GM18517 (cell line): Measurements from ENCODE around the gene HELZ.

Experiments used
- ATAC-seq: cut with Tn5 transposase; IDR thresholded peaks from one replicate; pipeline ENCODE4 v1.9.1; 2021; ENCODE audit warnings: mild to moderate bottlenecking, moderate library complexity; ENCODE audit not compliant: unreplicated experiment

The HELZ gene

DNA sequence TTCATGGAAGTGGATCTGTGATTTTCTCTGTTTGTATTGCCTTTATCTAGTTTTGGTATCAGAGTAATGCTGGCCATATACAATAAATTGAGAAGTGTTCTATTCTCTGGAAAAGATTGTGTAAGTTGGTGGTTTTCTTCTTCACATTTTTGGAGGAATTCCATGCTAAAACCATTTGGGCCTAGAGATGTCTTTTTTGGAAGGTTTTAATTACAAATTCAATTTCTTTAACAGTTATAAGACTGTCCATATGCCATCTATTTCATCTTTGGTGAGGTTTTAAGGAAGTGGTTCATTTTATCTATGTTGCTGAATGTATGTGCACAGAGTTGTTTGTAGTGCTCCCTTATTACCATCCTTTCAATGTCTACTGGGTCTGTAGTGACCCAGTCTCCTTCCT is 154.7 kb downstream of the HELZ start:
- ATAC-seq, result no peak

DNA sequence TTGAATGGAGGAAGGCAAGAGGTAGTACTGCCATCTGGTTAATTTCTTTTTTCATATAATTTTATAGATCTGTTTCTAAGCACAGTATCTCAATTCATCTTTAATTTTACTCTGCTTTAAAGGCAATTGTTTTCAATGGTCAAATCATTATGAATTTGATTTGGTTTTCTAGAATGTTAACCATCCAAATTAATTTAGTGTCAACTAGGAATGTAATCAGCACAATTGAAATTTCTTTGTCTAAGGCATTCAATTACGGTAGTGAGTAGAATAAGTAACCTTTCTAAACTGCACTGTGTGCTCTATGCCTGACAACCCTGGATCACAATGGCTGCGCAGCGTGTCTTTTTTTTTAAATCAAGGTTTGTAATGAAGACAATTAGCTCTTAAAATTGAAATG is 156.4 kb downstream of the HELZ start:
- no peak for ATAC-seq

DNA sequence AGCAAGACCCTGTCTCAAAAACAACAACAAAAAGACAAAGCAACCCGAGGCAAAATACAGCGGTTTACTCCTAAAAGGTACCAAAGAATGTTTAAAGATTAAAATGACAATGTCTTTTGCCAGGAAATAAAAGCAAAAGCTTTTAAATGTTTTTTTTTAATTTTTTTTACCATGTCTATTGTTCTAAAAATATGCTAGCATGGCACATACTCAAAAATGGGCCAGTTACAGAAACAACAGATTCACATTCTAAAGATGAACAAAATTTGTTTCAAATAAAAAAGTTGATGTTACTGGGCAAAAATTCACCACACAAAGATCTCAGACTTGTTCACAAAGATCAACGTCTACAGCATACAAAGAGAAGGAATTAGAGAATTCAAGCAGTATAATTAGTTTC is 159.6 kb downstream of the HELZ start:
- no peak for ATAC-seq

DNA sequence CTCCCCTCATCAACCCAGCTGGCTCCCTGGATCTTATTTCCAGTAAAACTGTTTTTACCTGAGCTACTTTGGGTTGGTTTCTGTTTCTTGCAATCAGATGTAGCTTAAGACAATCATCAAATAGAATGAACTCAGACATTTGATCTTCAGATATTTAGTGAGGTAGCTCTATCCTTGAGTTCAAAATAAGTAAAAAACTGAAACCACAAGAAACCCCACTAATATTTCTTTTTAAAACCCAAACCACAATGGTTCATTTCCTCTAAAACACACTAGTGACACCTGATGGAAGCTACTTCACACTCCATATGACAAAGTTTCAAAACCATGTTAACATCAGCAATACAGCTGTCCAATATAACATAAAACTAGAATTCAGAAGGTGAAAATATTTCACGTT is 162.9 kb downstream of the HELZ start:
- peak; percentile 80 for ATAC-seq

DNA sequence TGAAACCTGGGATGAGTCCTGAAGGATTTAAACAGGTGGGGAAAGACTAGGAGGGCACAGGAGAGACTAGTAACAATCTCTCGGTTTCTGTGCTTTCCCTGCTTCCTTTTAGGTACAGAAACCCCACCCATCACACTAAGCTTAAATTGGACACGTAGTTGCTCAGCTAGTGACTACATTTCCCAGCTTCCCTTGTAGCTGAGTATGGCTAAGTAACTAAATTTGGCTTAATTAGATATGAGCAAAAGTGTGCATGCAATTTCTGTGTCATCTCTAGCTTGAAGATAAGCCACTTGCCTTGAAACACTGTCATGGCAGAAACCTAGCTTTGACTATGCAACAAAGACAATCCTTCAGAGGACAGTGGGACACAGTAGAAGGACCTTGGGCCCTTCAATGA is 164.2 kb downstream of the HELZ start:
- no peak for ATAC-seq

DNA sequence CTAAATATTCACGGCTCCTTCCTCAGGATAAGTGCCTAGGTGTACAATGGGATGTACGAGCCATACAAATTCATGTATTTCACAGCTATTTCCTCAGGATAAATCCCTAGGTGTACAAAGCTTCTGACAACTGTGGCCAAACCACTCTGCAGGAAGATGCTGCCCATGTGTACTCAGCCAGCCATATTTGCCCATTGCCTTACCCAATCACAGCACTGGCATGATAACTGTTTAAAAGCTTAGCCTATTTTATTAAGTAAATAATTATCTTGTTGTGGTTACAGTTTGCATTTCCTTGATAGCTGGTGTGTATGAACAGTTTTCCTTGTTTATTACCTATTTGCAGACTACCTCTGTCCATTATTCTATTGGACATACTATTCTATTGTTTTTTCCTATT is 165.5 kb downstream of the HELZ start:
- no peak for ATAC-seq

DNA sequence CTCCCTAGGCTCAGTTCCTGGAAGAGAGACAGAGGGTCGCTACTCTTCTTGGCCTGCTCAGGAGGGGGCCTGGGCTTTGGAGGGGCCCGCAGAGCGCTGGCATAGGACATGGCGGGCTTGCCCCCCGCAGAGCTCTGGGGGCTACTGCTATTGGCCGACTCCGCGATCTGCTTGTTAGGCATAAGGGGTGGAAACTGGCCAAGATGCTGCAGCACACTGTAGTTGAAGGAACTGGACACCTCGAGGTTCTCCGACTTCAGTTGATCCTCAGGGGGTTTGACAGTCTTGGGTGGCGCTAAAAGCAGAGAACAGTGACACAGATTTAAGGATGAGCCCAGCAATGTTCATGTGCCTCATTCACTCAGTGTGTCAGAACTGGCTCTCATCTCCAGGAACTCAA is 166.7 kb downstream of the HELZ start:
- no peak for ATAC-seq

DNA sequence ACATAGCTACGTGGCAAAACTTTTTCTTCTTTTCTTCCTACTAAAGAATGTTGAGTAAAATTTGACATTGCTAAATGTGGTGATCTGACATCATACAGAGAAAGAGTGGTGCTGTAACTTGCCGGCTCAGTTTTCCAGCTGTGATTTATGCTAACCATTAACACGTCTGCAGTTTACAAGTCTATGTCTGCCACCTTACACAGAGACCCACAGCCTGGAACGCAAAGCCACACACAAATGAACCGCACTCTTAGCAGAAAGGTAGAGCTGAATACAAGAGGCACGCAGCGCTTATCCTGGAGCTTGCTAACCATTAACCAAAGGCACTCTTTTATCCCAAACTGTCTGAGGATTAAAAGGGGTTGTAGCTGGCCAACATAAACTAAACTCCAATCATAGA is 168.7 kb downstream of the HELZ start:
- ATAC-seq, result no peak

DNA sequence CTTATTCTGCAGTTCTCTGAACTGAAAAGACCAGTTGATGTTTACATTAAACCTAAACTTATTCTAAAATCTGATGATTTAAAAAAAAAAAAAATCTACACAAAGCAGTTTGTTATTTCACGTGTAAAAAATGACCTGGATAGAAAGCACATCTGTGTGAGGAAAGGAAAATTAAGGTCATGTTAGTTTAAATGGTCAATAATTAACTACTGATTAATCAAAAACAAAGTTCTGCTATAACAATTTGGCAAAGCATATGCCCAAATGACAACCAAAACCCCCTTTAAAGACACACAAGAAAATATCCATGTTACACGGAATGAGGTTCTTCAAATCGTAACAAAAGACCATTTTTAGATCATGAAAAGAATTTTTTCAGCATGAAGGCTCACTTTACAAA is 170.2 kb downstream of the HELZ start:
- no peak for ATAC-seq

DNA sequence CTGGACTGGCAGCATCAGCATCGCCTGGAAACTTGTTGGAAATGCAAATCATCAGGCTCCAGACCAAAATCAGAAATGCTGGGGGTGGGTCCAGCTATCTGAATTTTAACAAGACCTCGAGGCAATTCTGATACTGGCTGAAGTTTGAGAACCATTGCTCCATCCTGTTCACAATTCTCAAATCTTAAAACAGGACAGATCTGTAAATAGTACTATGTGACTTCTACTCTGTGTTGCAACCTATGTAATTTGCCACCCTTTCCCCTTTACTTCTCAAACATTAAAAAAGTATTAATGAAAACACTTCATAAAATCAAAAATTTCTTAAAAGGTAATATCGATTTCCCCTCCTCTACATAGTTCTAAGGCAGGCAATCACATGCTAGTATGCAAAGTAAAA is 172.1 kb downstream of the HELZ start:
- no peak for ATAC-seq

DNA sequence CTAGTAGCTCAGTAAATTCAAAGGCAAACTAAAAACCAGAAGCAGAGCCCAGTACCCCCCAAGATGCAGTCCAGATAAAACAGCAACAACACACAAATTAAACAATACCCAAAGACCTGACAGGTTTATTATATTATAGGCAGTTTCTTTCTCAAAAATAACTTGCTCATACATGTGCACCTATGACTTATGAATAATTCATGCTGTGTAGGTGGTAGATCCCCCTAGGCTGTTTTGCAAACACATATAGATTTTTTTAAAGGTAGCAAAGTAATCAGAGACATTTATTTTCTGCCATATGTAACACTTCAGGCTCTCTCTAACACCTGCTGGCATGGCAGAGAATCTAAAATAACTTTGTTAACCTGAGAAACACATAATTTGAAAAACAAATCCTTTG is 173.4 kb downstream of the HELZ start:
- no peak for ATAC-seq

DNA sequence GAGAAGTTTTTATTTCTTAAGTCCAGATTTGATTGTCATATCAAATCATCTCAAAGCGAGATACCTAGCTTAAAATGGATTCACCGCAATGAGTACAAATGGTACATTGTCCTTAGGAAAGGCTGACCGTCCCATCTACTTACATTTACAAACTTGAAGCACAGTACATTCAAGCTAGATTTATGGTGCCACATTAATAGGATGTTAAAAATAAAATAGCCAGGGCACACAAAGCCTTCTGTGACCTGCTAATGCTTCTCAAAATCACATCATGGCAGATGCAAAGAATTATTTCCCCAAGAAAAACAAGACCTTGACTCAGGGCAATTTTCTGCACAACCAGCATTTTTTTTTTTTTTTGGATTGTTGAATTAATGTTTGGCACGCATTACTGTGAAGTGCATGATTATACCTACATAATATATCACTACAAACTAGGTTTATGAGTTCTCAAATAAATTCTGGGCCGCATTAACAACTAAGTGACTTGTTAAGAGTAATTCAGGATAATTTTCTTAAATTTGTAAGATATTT is 175.3 kb downstream of the HELZ start:
- ATAC-seq, result no peak

DNA sequence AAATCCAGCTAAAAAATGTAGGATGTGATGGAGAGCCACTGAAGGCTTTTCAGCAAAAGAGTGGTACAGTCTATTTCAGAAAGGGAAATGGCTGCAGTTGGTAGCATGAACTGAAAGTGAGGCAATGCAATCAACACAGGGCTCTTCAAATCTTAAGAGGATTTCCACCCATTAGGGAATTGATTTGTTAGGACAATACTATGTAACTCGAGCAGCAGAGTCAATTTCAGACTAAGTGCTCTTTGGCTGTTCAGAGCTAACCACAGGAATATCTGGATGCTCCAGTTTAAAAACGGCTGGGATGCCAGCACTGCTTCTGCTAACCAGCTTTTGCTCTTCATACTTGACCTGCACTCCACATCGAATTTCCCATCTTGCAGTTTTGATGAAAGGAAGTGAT is 176.0 kb downstream of the HELZ start:
- ATAC-seq, result no peak

DNA sequence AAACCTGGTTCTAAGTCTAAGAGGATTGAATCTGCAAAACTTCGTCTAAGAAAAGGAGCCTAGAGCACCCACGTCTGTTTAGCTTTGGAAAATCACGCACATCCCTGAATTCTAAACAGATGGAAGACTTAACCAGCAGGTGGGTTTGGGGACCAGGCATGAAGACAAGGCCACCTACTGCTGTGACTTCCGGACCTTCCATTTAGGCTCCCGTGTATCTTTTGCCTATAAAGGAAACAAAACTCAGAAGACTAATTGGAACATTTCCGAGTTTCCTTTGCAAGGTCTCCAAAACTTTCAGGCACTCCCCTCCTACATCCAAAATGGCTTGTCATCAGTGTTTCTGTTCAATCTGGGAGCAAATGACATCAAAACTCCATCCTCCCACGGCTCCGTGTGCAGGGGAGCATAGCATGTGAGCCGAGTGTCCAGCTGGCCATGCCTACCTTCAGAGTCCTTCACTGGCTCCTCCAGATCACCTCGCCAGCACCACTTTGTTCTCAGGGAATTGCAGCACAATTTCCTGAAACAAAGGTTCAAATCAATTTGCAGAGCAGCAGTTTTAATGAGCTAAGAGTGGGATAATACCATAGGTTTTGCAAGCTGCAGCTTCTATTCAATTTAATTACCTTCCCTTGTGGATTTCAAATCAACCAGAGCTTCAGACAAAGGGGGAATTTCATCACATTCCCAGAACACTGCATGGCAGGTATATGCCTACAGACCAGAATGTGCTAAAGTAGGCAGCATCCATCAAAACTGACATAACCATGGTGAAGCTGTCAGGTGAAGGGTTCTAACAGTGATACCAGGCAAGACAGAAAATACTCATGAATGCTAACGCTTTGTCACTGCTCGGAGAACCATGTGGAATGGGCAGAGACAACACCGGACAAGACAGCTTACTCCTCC is 177.2 kb downstream of the HELZ start:
- ATAC-seq, result no peak

DNA sequence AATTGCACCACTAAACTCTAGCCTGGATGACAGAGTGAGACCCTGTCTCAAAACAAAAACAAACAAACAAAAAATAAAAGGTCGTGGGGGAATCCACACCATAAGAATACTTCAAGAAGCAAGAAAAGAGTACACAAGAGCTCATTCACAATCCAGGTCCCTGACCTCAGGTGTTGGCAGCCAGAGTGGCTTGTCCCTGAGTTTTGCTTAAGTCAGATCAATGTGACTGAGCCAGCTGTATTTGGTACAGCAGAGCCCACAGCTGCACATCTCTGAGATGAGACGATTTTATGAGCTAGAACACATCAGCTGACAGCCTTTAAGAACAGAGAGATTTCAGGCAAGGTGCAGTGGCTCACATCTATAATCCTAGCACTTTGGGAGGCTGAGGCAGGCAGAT is 178.3 kb downstream of the HELZ start:
- no peak for ATAC-seq

DNA sequence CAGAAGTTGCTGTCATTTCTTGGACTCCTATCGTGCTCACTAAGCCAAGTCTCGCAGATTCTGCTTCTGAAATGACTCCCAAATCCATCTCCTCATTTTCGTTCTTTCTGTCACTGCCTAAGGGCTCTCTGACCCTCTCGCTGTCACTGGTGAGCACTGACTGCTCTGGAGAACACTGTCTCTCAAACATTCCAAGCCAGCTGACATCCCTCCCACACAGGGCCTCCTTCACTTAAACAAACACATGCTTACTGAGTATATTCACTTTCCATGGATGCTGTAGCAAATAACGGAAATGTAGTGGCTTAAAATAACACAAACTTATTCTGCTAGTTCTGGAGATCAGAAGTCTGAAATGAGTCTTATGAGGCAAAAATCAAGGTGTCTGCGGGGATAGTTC is 181.9 kb downstream of the HELZ start:
- ATAC-seq, result no peak

DNA sequence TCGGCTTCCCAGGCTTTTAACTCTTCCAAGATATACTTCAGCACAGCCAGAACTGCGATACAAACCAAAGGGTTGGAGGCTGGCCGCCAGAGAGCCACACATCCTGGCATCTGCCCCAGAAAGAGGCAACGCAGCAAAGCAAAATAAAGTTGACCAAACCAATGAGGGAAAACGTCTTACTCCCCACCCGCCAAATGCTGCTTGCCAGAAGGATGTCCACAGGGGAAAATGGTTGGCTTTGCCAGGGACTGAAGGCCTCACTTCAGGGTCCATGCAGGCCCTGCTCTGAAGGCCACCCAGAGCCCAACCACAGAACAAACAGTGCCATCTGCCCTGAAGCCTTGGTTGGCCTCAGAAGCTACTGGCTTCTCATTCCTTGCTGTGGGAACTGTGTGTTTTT is 185.6 kb downstream of the HELZ start:
- no peak for ATAC-seq

DNA sequence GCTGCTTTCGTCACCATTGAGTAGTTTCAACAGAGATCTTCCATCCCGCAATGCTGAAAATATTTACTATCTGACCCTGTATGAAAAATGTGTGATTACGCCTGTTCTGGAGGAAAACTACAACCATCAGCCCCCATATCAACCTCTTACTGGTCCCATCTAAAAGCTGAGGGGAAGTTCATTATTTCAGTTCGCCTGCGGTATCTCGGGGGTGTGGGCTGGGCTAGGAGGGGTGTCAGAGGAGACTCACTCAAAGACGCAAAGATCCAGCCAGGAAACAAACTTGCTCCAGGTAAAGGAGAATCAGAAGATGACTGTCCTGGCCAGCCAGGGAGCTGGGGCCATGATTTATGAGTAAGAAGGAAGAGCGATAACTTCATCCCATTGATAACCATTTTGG is 187.0 kb downstream of the HELZ start:
- no peak for ATAC-seq

DNA sequence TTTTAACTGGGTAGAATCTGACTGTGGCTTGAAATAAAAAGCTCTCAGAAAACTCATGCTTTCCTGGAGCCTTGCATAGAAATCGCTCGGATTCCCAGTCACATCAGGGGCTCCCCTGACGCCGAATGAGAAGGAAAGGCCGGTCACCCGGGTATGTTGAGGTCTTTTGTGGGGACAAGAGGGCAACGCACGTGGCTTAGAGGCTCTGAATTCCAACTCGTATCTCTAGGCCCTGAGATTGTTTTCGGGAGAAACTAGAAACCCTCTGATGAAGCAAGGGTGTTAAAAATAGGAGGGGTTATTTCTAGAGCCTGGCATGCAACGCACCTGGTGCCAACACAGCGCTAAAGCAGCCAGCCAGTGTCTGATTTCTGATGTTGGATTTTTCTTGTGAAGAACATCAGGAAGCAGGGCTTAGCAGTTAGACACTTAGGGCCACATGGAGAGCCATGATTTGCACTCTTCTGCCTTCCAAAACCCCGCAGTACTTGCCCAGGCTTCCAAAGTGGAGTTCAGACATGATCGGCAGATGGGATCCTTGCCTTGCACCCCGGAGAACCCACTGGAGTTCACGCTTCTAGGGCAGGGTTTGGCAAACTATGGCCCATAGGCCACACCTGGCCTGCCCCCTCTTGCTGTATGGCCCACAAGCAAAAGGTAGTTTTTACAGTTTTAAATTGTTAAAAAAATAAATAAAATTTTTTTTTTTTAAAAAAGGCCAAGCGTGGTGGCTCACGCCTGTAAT is 188.1 kb downstream of the HELZ start:
- ATAC-seq, result no peak

DNA sequence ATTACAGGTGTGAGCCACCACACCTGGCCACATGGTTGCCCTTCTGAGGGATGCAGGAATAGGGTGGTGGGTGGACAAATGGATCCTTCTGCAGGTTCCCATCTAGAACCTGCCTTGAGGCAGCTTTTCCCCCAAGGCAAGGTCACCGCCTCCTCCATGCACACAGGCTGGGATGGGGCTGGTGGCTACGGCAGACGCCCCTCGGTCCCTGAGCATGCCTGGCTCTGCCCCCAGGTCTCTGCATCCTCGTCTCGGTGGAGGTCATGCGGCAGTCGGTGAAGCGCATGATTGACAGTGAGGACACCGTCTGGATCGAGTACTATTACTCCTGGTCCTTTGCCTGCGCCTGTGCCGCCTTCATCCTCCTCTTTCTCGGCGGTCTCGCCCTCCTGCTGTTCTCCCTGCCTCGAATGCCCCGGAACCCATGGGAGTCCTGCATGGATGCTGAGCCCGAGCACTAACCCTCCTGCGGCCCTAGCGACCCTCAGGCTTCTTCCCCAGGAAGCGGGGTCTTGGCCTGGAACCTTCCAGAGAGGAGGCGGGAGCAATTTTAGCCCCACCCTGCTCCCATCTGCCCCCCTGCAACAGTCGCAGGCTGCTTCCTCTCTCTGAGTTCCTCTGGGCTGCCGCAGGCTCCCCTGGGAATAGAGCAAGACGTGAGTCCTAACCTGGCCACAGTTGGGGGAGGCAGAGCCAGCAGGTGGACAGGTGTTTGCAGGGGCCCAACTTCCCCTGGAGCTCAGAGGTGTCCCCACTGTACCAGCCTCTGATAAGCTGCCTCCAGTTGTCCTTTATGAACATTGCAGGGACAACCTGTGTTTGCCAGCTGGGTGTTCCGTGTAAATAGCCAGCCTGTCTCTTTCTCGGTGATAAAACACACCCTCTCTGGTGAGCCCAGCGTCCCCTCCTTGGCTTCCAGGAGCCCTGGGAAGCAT is 188.9 kb downstream of the HELZ start:
- ATAC-seq, result no peak

DNA sequence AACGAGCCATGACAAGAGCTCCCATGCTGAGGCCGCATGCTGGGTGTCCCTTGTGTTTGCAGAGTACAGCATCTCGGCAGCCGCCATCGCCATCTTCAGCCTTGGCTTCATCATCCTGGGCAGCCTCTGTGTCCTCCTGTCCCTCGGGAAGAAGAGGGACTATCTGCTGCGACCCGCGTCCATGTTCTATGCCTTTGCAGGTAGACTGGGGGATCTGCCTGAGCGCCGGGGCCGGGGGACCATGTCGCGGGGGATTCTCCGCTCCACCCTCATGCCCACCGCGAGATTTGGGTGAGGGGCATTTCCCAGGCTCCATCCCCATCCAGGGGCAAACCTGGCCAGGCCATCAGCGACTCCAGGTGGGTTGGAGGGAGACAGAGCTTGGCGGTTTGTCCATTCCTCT is 190.0 kb downstream of the HELZ start:
- ATAC-seq, result no peak
